ENCODE data around the gene CEP350. TPM values are rescaled to one million over a fixed set of nuclear protein-coding genes. Genes with fewer than 3 reads are reported as not detected.

The CEP350 gene
- total RNA-seq, 2 donors from 2014 or later: 32.2 to 42.2 TPM

GRCh38 chr1:180123463-180123936, 168.9 kb downstream of the CEP350 start:
- no peaks in the 10 kb centered on the region for H3K36me3 Mint-ChIP-seq (ENCODE audit: low read depth)
- 86 to 92% methylated on average over 1 to 4 of the region's 4 CpGs for WGBS, 2 experiments (ENCODE audit: insufficient coverage in 1 of 2, insufficient read length in 1 of 2)
- no peaks in the 10 kb centered on the region for H3K4me1 Mint-ChIP-seq
- TF ChIP-seq, protein P1, sequence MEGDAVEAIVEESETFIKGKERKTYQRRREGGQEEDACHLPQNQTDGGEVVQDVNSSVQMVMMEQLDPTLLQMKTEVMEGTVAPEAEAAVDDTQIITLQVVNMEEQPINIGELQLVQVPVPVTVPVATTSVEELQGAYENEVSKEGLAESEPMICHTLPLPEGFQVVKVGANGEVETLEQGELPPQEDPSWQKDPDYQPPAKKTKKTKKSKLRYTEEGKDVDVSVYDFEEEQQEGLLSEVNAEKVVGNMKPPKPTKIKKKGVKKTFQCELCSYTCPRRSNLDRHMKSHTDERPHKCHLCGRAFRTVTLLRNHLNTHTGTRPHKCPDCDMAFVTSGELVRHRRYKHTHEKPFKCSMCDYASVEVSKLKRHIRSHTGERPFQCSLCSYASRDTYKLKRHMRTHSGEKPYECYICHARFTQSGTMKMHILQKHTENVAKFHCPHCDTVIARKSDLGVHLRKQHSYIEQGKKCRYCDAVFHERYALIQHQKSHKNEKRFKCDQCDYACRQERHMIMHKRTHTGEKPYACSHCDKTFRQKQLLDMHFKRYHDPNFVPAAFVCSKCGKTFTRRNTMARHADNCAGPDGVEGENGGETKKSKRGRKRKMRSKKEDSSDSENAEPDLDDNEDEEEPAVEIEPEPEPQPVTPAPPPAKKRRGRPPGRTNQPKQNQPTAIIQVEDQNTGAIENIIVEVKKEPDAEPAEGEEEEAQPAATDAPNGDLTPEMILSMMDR (conservative IDR thresholded peaks at IDR 0.05): no peak
- H3K27me3 Mint-ChIP-seq (ENCODE audit: insufficient read depth): no peaks in the 10 kb centered on the region
- H3K27ac Mint-ChIP-seq: no peak overlapping the region
- H3K9ac ChIP-seq (ENCODE audit: extremely low read depth, low read length, poor library complexity, severe bottlenecking): no peak overlapping the region
- H3K9me3 ChIP-seq (ENCODE audit: control insufficient read depth, low read length): no peaks in the 10 kb centered on the region
- no peak for DNase-seq
- H3K4me3 Mint-ChIP-seq: no peak overlapping the region
- H3K9me3 Mint-ChIP-seq: no peaks in the 10 kb centered on the region
- no peak overlapping the region for H3K4me3 ChIP-seq (ENCODE audit: low read length)
- no peaks in the 10 kb centered on the region for H3K27me3 ChIP-seq (ENCODE audit: control insufficient read depth, insufficient read depth, low read length, poor library complexity, severe bottlenecking)
- H3K27ac ChIP-seq (ENCODE audit: low read depth, low read length): no peak overlapping the region
- H3K4me1 ChIP-seq (ENCODE audit: control insufficient read depth, insufficient read depth, low read length): no peaks in the 10 kb centered on the region
- no peaks in the 10 kb centered on the region for H3K36me3 ChIP-seq (ENCODE audit: control insufficient read depth, insufficient read depth, low read length)

DNA sequence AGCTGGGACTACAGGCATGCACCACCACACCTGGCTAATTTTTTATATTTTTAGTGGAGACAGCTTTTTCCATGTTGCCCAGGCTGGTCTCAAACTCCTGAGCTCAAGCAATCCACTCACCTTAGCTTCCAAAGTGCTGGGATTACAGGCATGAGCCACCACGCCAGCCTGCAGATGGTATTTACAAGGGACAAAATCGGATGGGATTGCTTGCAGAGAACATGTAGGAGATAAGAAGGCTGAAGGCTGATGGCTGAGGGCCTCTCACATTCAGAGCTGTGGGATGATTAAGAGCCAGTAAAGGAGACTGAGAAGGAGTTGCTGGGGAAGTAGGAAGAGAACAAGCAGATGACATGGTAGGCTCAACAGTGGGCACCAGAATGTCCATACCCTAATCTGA, 176.0 kb downstream of the CEP350 start:
- Mint-ChIP-seq H3K9me3 (no peaks in the 10 kb centered on the region), H3K4me3 (no peak overlapping the region), H3K27me3 (ENCODE audit: insufficient read depth) (peaks cover 5% of the 10 kb centered on the region), H3K27ac (no peak overlapping the region), H3K4me1 (peaks cover 7% of the 10 kb centered on the region), H3K36me3 (ENCODE audit: low read depth) (no peaks in the 10 kb centered on the region)
- H3K27ac ChIP-seq (ENCODE audit: low read depth, low read length): no peak overlapping the region
- H3K4me3 ChIP-seq (ENCODE audit: low read length): no peak overlapping the region
- TF ChIP-seq, protein P1 (conservative IDR thresholded peaks at IDR 0.05): no peak
- no peaks in the 10 kb centered on the region for H3K27me3 ChIP-seq (ENCODE audit: control insufficient read depth, insufficient read depth, low read length, poor library complexity, severe bottlenecking)
- no peaks in the 10 kb centered on the region for H3K9me3 ChIP-seq (ENCODE audit: control insufficient read depth, low read length)
- 76 to 91% methylated on average over 2 of the region's 2 CpGs for WGBS, 2 experiments (ENCODE audit: insufficient coverage in 1 of 2, insufficient read length in 1 of 2)
- H3K36me3 ChIP-seq (ENCODE audit: control insufficient read depth, insufficient read depth, low read length): no peaks in the 10 kb centered on the region
- no peak overlapping the region for H3K9ac ChIP-seq (ENCODE audit: extremely low read depth, low read length, poor library complexity, severe bottlenecking)
- DNase-seq: no peak
- H3K4me1 ChIP-seq (ENCODE audit: control insufficient read depth, insufficient read depth, low read length): no peaks in the 10 kb centered on the region

DNA sequence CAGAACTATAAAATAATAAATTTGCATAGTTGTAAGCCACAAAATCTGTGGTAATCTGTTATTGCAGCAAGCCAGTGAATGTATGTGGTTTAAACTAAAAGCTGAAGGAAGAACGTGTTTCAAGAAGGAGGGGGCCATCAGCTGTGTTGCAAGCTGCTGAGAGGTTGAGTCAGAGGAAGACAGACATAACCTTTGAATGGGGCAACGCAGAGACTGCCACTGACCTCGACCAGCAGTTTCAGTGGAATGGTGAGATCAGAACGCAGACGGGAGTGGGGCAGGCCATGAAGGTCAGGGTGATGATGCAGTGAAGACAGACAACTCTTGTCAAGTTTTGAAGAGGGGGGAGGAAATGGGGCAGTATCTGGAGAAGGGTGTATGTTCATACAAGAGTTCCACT, 176.9 kb downstream of the CEP350 start:
- Mint-ChIP-seq H3K36me3 (ENCODE audit: low read depth) (no peaks in the 10 kb centered on the region), H3K4me3 (no peak overlapping the region), H3K9me3 (no peaks in the 10 kb centered on the region), H3K4me1 (peaks cover 7% of the 10 kb centered on the region), H3K27me3 (ENCODE audit: insufficient read depth) (peaks cover 7% of the 10 kb centered on the region), H3K27ac (no peak overlapping the region)
- no peaks in the 10 kb centered on the region for H3K9me3 ChIP-seq (ENCODE audit: control insufficient read depth, low read length)
- H3K4me3 ChIP-seq (ENCODE audit: low read length): no peak overlapping the region
- WGBS, 2 experiments (ENCODE audit: insufficient coverage in 1 of 2, insufficient read length in 1 of 2): 78 to 92% methylated on average over 5 of the region's 5 CpGs
- H3K9ac ChIP-seq (ENCODE audit: extremely low read depth, low read length, poor library complexity, severe bottlenecking): no peak overlapping the region
- TF ChIP-seq, protein P1 (conservative IDR thresholded peaks at IDR 0.05): no peak
- H3K36me3 ChIP-seq (ENCODE audit: control insufficient read depth, insufficient read depth, low read length): no peaks in the 10 kb centered on the region
- H3K4me1 ChIP-seq (ENCODE audit: control insufficient read depth, insufficient read depth, low read length): no peaks in the 10 kb centered on the region
- no peak for DNase-seq
- no peak overlapping the region for H3K27ac ChIP-seq (ENCODE audit: low read depth, low read length)
- H3K27me3 ChIP-seq (ENCODE audit: control insufficient read depth, insufficient read depth, low read length, poor library complexity, severe bottlenecking): peaks cover 5% of the 10 kb centered on the region
